HCEC 1CT (cell line): Measurements from ENCODE around the gene VPS26A.

Source experiments
- DNase-seq: peaks from one replicate; pipeline ENCODE4 v3.0.0-alpha.2; 2017

VPS26A gene

GRCh38 chr10:69123747-69124562, at the start of gene VPS26A:
VPS26A (plus strand) TSS chr10:69124178; CDS start chr10:69124278, 100 bp downstream.
- DNase-seq: peak; percentile 97

GRCh38 chr10:69074532-69074931, 49.4 kb upstream of the VPS26A start:
- no peak for DNase-seq

- no peak for DNase-seq
Measured at GRCh38 chr10:69075431-69075830, 48.5 kb upstream of the VPS26A start.

GRCh38 chr10:69078311-69078710, 45.7 kb upstream of the VPS26A start:
- no peak for DNase-seq

GRCh38 chr10:69080226-69080625, 43.8 kb upstream of the VPS26A start:
- DNase-seq: no peak

GRCh38 chr10:69086001-69086509, 37.9 kb upstream of the VPS26A start:
- no peak for DNase-seq

GRCh38 chr10:69087590-69088470, 36.1 kb upstream of the VPS26A start, which contains the start of gene SRGN:
SRGN (plus strand) TSS chr10:69088103; CDS start chr10:69088158, 55 bp downstream.
- peak; percentile 70 for DNase-seq

GRCh38 chr10:69088471-69088769, 35.6 kb upstream of the VPS26A start:
- DNase-seq: no peak

GRCh38 chr10:69088801-69089501, 35.0 kb upstream of the VPS26A start:
- DNase-seq: peak; percentile 50

GRCh38 chr10:69089638-69090599, 34.1 kb upstream of the VPS26A start:
- DNase-seq: no peak

- peak; percentile 32 for DNase-seq
Measured at GRCh38 chr10:69090685-69091084, 33.3 kb upstream of the VPS26A start.

GRCh38 chr10:69091143-69091651, 32.8 kb upstream of the VPS26A start:
- DNase-seq: no peak

GRCh38 chr10:69092959-69093850, 30.8 kb upstream of the VPS26A start:
- peak; percentile 80 for DNase-seq

- DNase-seq: peak; percentile 23
Measured at GRCh38 chr10:69093933-69094332, 30.0 kb upstream of the VPS26A start.

GRCh38 chr10:69096045-69096444, 27.9 kb upstream of the VPS26A start:
- DNase-seq: no peak

- no peak for DNase-seq
Measured at GRCh38 chr10:69097729-69098128, 26.2 kb upstream of the VPS26A start.

- no peak for DNase-seq
Measured at GRCh38 chr10:69100136-69100872, 23.7 kb upstream of the VPS26A start.

- DNase-seq: peak; percentile 17
Measured at GRCh38 chr10:69101451-69102095, 22.4 kb upstream of the VPS26A start.

GRCh38 chr10:69102440-69102839, 21.5 kb upstream of the VPS26A start:
- no peak for DNase-seq
